NCI-H1417 (cell line): ENCODE data around the gene DSCAML1.

ENCODE experiments used
- DNase-seq, 3 experiments: peaks; one replicate each; lab custom pipeline; 2025; lab: John Stamatoyannopoulos, UW

Gene DSCAML1

GRCh38 chr11:117725048-117725734, 71.8 kb downstream of the DSCAML1 start:
- peak; percentile 27 to 74 (median 57) for DNase-seq

GRCh38 chr11:117724621-117725020, 72.4 kb downstream of the DSCAML1 start:
- DNase-seq, result no peak

GRCh38 chr11:117724104-117724503, 72.9 kb downstream of the DSCAML1 start:
- DNase-seq, result peak in 1 of 3 experiments; percentile 68

- peak in 2 of 3 experiments; percentile 36 to 44 for DNase-seq
Observed at GRCh38 chr11:117723277-117724024, 73.6 kb downstream of the DSCAML1 start.

GRCh38 chr11:117722082-117722481, 74.9 kb downstream of the DSCAML1 start:
- DNase-seq, result no peak

GRCh38 chr11:117720061-117720511, 76.9 kb downstream of the DSCAML1 start:
- DNase-seq, result peak; percentile 63 to 94 (median 78)

DNA sequence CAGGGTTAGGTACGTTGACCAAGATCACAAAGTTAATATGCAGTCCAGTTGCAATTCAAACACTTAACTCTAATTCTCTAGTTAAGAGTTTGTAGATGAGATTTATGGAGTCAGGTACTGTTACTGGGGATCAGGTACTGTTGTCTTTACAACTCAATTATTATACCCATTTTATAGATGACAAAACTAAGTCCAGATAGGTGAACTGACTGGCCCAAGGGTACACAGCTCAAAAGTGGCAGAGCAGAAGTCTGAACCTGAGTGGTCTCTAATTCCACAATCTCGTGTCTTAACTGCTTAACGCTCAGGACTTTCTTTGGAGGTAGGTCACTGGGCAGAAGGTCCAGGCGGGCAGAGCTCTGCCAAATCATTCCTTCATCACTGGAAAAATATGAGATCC, 77.5 kb downstream of the DSCAML1 start:
- no peak for DNase-seq

- peak; percentile 49 to 85 (median 80) for DNase-seq
Observed at GRCh38 chr11:117717485-117718314, 79.3 kb downstream of the DSCAML1 start.

DNA sequence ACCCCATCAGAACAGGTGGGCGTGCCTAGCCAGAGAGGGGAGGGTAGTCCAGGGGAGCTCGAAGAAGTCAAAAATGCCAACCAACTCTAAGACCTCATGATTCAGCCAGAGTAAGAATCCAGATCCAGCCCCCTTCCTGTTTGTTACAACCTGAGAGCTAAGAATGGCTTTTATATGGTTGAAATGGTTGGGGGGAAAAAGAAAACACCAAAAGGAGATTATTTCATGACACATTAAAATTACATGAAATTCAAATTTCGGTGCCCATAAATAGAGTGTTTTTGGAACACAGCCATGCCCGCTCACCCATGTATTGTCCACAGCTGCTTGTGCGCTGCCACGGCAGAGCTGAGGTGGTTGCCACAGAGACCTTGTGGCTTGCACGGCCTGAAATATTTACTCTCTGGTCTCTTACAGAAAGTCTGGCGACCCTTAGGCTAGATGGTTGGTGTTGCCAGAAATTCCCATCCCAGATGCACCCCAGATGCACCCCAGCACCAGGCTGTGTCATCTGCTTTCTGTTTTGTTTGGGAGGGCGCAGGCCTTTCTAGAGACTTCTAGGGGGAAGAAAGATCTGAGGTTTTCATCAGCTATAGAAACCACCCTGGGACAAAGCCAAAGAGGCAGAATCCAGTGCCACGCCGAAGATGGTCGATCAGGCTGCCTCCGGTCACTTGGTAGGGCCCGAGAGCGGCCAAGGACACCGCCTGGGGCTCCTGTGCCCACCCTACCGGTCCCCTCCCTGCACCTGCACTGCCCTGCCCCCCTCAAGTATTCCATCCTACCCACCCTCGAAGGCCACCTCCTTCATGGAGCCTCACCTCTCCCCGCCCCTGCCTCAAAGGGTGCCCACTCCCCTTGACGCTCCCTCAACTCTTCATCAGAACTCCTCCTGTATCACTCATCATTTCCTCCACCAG, 80.2 kb downstream of the DSCAML1 start:
- peak in 1 of 3 experiments; percentile 46 for DNase-seq

GRCh38 chr11:117715801-117716200, 81.2 kb downstream of the DSCAML1 start:
- no peak for DNase-seq

- DNase-seq, result peak; percentile 26 to 97 (median 77)
Observed at GRCh38 chr11:117713538-117713991, 83.5 kb downstream of the DSCAML1 start.

DNA sequence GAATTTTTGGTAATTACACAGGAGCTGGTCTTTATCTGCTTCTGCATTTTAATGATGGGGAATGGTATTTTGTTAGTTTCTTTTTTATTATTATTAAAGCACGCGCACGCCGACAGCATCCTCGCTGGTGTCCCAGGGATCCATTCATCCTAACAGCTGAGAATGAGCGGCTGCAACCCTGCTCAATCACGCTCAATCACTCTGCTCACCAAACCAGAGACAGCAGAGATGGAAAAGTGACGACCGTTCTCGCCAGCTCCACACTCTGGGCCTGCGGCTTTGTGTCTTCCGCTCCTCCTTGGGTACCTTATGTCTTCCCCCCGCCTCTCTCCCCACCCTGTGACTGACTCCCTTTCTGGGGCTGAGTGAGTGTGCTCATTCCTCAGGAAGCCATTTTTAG, 84.5 kb downstream of the DSCAML1 start:
- DNase-seq, result no peak

- no peak for DNase-seq
Observed at GRCh38 chr11:117711331-117711730, 85.7 kb downstream of the DSCAML1 start.

DNA sequence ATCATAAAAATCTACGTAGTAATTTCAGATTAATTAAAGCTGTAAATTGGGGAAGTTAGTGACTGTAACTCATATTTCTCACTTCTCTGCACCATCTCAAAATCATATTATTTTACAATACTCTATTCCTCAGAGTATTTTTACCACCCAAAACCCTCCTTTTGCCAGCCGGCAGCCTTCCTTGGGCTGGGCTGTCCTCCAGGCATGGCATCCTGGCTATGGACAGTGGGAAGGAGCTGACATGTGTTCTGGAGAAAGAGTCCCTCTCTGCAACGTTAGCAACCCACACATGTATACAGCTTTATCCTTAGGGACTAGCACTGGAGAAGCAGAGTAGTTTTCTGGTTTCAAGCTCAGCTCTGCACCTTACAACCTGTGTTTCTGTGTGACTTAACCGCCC, 86.8 kb downstream of the DSCAML1 start:
- no peak for DNase-seq

- no peak for DNase-seq
Observed at GRCh38 chr11:117706322-117706814, 90.6 kb downstream of the DSCAML1 start.

DNA sequence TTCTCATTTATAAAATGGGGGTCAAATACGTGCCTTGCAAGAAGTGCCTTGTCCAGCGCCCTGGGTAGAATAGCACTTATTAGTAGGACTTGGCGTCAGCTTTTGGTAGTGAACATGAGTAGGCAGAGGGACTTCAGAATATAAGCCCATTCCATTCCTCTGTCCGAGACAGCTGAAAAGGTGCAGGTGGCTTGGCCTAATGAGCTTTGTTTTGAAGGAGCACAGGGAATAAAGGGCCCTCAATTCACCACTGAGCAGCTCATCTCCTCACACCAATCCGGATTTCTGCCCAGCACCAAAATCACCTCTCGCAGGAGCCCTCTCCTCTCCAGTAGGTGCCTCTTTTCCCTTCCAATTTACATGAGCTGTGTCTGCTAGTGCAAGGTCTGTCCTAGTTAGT, 91.2 kb downstream of the DSCAML1 start:
- peak in 2 of 3 experiments; percentile 16 to 51 for DNase-seq

- peak in 2 of 3 experiments; percentile 44 to 63 for DNase-seq
Observed at GRCh38 chr11:117704395-117705100, 92.5 kb downstream of the DSCAML1 start.

DNA sequence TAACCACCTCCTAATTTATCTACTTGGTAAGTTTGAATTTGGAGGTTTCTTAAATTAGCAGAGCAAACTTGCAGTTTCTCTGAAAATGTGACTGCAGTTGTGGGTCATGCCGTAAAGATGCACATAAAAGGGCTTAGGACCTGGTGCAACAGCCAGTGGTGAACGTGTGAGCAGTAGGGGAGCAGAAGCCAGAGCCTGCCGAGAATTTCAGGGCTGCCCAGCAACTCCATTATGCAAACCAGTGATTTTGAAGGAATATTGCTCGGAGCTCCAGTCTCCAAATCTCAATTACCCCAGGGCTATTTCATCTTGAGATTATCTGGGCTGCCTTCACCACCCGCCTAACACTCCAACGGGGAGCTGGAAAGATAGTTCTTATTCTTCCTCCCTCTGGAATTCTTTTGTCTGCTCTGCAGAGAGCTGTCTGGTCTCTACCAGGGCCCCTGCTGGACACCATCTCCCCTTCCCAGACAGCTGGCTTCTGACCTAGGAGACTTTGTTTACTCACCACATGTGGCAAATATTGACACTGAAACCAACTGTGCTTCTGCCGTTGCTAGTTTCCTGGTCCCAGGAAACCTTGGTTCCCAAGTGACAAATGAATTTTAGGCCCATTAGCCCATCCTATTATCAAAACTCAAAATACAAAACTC, 93.9 kb downstream of the DSCAML1 start:
- peak in 2 of 3 experiments; percentile 92 to 96 for DNase-seq

- DNase-seq, result peak in 1 of 3 experiments; percentile 34
Observed at GRCh38 chr11:117701781-117702180, 95.2 kb downstream of the DSCAML1 start.

- DNase-seq, result no peak
Observed at GRCh38 chr11:117700551-117700950, 96.5 kb downstream of the DSCAML1 start.
